Panc1 (cell line): ENCODE data around the gene RACK1.

Experiments used
- CTCF ChIP-seq: fragments of 450-650 bp; IDR thresholded peaks from 2 replicates; pipeline ENCODE4 v1.5.1; 2017; ENCODE audit warnings: mild to moderate bottlenecking
- POLR2AphosphoS5 ChIP-seq: IDR thresholded peaks from 2 replicates; pipeline ENCODE4 v1.6.1; 2012; ENCODE audit warnings: mild to moderate bottlenecking, low read depth, low read length, moderate library complexity
- REST ChIP-seq, 2 experiments: IDR thresholded peaks; 2 replicates each; pipeline ENCODE4 v1.6.1; 2011 to 2012; ENCODE audit warnings: low read depth in 2 of 2, control low read depth in 1 of 2, low read length in 1 of 2, mild to moderate bottlenecking in 1 of 2, moderate library complexity in 1 of 2; ENCODE audit not compliant: insufficient read depth in 1 of 2
- SIN3A ChIP-seq: IDR thresholded peaks from 2 replicates; pipeline ENCODE4 v1.6.1; 2012; ENCODE audit warnings: low read depth, mild to moderate bottlenecking, low read length, moderate library complexity, borderline replicate concordance; ENCODE audit not compliant: insufficient read depth
- TCF7L2 ChIP-seq: IDR thresholded peaks from 2 replicates; pipeline ENCODE4 v1.6.1; 2011; ENCODE audit warnings: mild to moderate bottlenecking, low read depth, low read length, inconsistent platforms

GRCh38 chr5:181198905-181199519 lies 44.7 kb downstream of the RACK1 start:
- no peak for TF ChIP-seq REST (IDR thresholded peaks at IDR 0.05; ENCODE audit: insufficient read depth in 1 of 2, low read depth in 2 of 2, low read length in 1 of 2)
- TF ChIP-seq POLR2AphosphoS5, result no peak
- TF ChIP-seq CTCF, result no peak
- no peak for TF ChIP-seq TCF7L2
- no peak for TF ChIP-seq SIN3A
